PC-3 (cell line): ENCODE data around the gene MDFIC. TPM values are rescaled to one million over a fixed set of nuclear protein-coding genes. Genes with fewer than 3 reads are reported as not detected.

Experiments
- ATAC-seq: fragments of 200-7000 bp; cut with Tn5 transposase; 2 replicates; pipeline ENCODE4 v1.9.1; 2020; ENCODE audit warnings: mild to moderate bottlenecking, moderate library complexity
- BruUV-seq: library from RNA; stranded (reverse); fragments of 400-500 nt; replicated peaks from 2 replicates; lab custom pipeline; 2021; lab: Mats Ljungman, UMichigan
- CTCF ChIA-PET: fragments of 300-600 bp; sonication (Branson Sonifier 250); formaldehyde crosslinking; loops from one replicate; lab custom pipeline; 2022; ENCODE audit warnings: antibody characterized with exemption; lab: Charles Lee
- POLR2A ChIA-PET: fragments of 300-600 bp; sonication (Branson Sonifier 250); formaldehyde crosslinking; loops from one replicate; lab custom pipeline; 2022; ENCODE audit warnings: antibody characterized with exemption; ENCODE audit not compliant: unreplicated experiment; lab: Charles Lee
- DNase-seq: peaks from one replicate; pipeline ENCODE4 v3.0.0-alpha.2; 2015
- H2AFZ ChIP-seq: fragments of 300-600 bp; sonication (generic); 2 replicates; pipeline ENCODE4 v1.6.0; 2016; ENCODE audit warnings: antibody characterized with exemption, low read length
- H3F3A ChIP-seq: fragments of 300-600 bp; sonication (generic); one replicate; pipeline ENCODE4 v1.6.0; 2017; ENCODE audit warnings: antibody characterized with exemption, low read length, control low read depth, mild to moderate bottlenecking; ENCODE audit not compliant: unreplicated experiment
- H3K27ac ChIP-seq: fragments of 300-600 bp; sonication (generic); 2 replicates; pipeline ENCODE4 v1.5.1; 2016; ENCODE audit warnings: mild to moderate bottlenecking, low read length
- H3K27me3 ChIP-seq: fragments of 300-600 bp; sonication (generic); 2 replicates; pipeline ENCODE4 v1.6.1; 2016; ENCODE audit warnings: low read length, mixed read lengths
- H3K36me3 ChIP-seq: fragments of 300-600 bp; sonication (generic); 2 replicates; pipeline ENCODE4 v1.6.1; 2016; ENCODE audit warnings: low read depth, mixed run types, low read length, mixed read lengths
- H3K4me1 ChIP-seq: fragments of 300-600 bp; sonication (generic); 2 replicates; pipeline ENCODE4 v1.5.1; 2016; ENCODE audit warnings: low read length; ENCODE audit not compliant: insufficient read depth
- H3K4me2 ChIP-seq: fragments of 300-600 bp; sonication (generic); 2 replicates; pipeline ENCODE4 v1.6.0; 2016; ENCODE audit warnings: low read length
- H3K4me3 ChIP-seq: fragments of 300-600 bp; sonication (generic); 2 replicates; pipeline ENCODE4 v1.5.1; 2016; ENCODE audit warnings: mild to moderate bottlenecking, low read length, mixed read lengths
- H3K79me2 ChIP-seq: fragments of 300-600 bp; sonication (generic); 2 replicates; pipeline ENCODE4 v1.6.1; 2017; ENCODE audit warnings: low read length, mixed read lengths
- H3K9ac ChIP-seq: fragments of 300-600 bp; sonication (generic); 2 replicates; pipeline ENCODE4 v1.6.0; 2016; ENCODE audit warnings: mild to moderate bottlenecking, low read length
- H3K9me2 ChIP-seq: fragments of 300-600 bp; sonication (generic); replicated peaks from 2 replicates; pipeline ENCODE4 v1.6.1; 2016; ENCODE audit warnings: mixed run types, low read length, mixed read lengths
- H3K9me3 ChIP-seq: fragments of 300-600 bp; sonication (generic); 2 replicates; pipeline ENCODE4 v1.6.1; 2016; ENCODE audit warnings: low read length, mixed read lengths
- H4K20me1 ChIP-seq: fragments of 300-600 bp; sonication (generic); 2 replicates; pipeline ENCODE4 v1.6.1; 2016; ENCODE audit warnings: low read length, mixed read lengths
- CTCF ChIP-seq: fragments of 300-600 bp; sonication (generic); conservative IDR thresholded peaks from 2 replicates; pipeline ENCODE4 v1.5.1; 2017; ENCODE audit warnings: antibody characterized with exemption, low read depth, mild to moderate bottlenecking, low read length
- EZH2 ChIP-seq: fragments of 300-600 bp; sonication (generic); IDR thresholded peaks from one replicate; pipeline ENCODE4 v1.6.1; 2017; ENCODE audit warnings: antibody characterized with exemption, mild to moderate bottlenecking, low read length; ENCODE audit not compliant: unreplicated experiment
- EZH2phosphoT487 ChIP-seq: fragments of 300-600 bp; sonication (generic); IDR thresholded peaks from 2 replicates; pipeline ENCODE4 v1.6.1; 2018; ENCODE audit warnings: mild to moderate bottlenecking, antibody characterized with exemption, low read length, borderline replicate concordance
- intact Hi-C: fragments of 100-400 bp; cut with micrococcal nuclease; formaldehyde crosslinking; loops from 2 replicates; pipeline ENCODE4 v1.9.0; 2023
- total RNA-seq: library from RNA; depleted of rRNA; stranded (reverse); fragments of >200 nt; gene quantifications from 2 replicates; pipeline ENCODE4 v1.2.3, GENCODE V29; 2014

MDFIC gene
- total RNA-seq, 1 experiment from 2014 or later = 33.9 TPM

- Histone ChIP-seq H3K27ac (no peak overlapping the region), H3K4me2 (peak overlapping the region; percentile 88), H3K4me3 (peak overlapping the region; percentile 78), H3K9me2 (no peaks in the 10 kb centered on the region), H3K27me3 (no peaks in the 10 kb centered on the region), H3K36me3 (no peaks in the 10 kb centered on the region; the same call in 1 of the 2 replicates), H3K4me1 (peaks cover 13% of the 10 kb centered on the region), H2AFZ (peak overlapping the region; percentile 98; the same call in 1 of the 2 replicates), H3K9ac (peak overlapping the region; percentile 86; the same call in 1 of the 2 replicates), H3K79me2 (peaks cover 41% of the 10 kb centered on the region), H3F3A (no peaks in the 10 kb centered on the region), H3K9me3 (no peaks in the 10 kb centered on the region), H4K20me1 (no peaks in the 10 kb centered on the region)
- ATAC-seq (no peak), DNase-seq (no peak)
- TF ChIP-seq EZH2phosphoT487 (no peak), CTCF (no peak), EZH2 (no peak)
- intact Hi-C loops = loop anchor here (5.0 kb wide), 2 partner anchors 213 to 293 kb away; no protein-coding TSS in a partner anchor
- ChIA-PET POLR2A (interaction anchor here (0.9 kb wide), 1 partner anchor 60 kb away, joined by 3 read pairs; no protein-coding TSS in a partner anchor), CTCF (no interaction called here)
- no TSS peak for BruUV-seq
Measured at GRCh38 chr7:114924038-114924712, 2.3 kb downstream of the MDFIC start.

GRCh38 chr7:114925434-114925833 lies 3.5 kb downstream of the MDFIC start:
- CTCF ChIA-PET = no interaction called here
- intact Hi-C loops = no loop called here
- no peak overlapping the region for H3K4me3 ChIP-seq
- H3K36me3 ChIP-seq = no peaks in the 10 kb centered on the region; the same call in 1 of the 2 replicates
- POLR2A ChIA-PET = no interaction called here
- no peaks in the 10 kb centered on the region for H3K9me3 ChIP-seq
- H3K9ac ChIP-seq = no peak overlapping the region
- H3K4me1 ChIP-seq = peaks cover 13% of the 10 kb centered on the region
- peaks cover 41% of the 10 kb centered on the region for H3K79me2 ChIP-seq
- DNase-seq = no peak
- no peaks in the 10 kb centered on the region for H3K27me3 ChIP-seq
- no peaks in the 10 kb centered on the region for H4K20me1 ChIP-seq
- H3F3A ChIP-seq = no peaks in the 10 kb centered on the region
- no peaks in the 10 kb centered on the region for H3K9me2 ChIP-seq
- no peak for TF ChIP-seq EZH2phosphoT487
- no peak for TF ChIP-seq CTCF
- no peak for TF ChIP-seq EZH2
- H3K27ac ChIP-seq = no peak overlapping the region
- BruUV-seq = no TSS peak
- H2AFZ ChIP-seq = no peak overlapping the region
- H3K4me2 ChIP-seq = no peak overlapping the region
- no peak for ATAC-seq

GRCh38 chr7:114928060-114928459 lies 6.2 kb downstream of the MDFIC start:
- ChIA-PET POLR2A (no interaction called here), CTCF (no interaction called here)
- Histone ChIP-seq H3K4me1 (peaks cover 13% of the 10 kb centered on the region), H4K20me1 (no peaks in the 10 kb centered on the region), H3K27me3 (no peaks in the 10 kb centered on the region), H3K27ac (no peak overlapping the region), H3K36me3 (no peaks in the 10 kb centered on the region; the same call in 1 of the 2 replicates), H3K4me2 (no peak overlapping the region), H3K9ac (no peak overlapping the region), H3K9me3 (no peaks in the 10 kb centered on the region), H3K9me2 (no peaks in the 10 kb centered on the region), H3K79me2 (peaks cover 55% of the 10 kb centered on the region), H2AFZ (no peak overlapping the region), H3K4me3 (no peak overlapping the region), H3F3A (no peaks in the 10 kb centered on the region)
- TF ChIP-seq CTCF (no peak), EZH2 (no peak), EZH2phosphoT487 (no peak)
- ATAC-seq = no peak
- intact Hi-C loops = no loop called here
- no peak for DNase-seq
- no TSS peak for BruUV-seq
